ENCODE results near the gene NCK2.

Gene NCK2

DNA sequence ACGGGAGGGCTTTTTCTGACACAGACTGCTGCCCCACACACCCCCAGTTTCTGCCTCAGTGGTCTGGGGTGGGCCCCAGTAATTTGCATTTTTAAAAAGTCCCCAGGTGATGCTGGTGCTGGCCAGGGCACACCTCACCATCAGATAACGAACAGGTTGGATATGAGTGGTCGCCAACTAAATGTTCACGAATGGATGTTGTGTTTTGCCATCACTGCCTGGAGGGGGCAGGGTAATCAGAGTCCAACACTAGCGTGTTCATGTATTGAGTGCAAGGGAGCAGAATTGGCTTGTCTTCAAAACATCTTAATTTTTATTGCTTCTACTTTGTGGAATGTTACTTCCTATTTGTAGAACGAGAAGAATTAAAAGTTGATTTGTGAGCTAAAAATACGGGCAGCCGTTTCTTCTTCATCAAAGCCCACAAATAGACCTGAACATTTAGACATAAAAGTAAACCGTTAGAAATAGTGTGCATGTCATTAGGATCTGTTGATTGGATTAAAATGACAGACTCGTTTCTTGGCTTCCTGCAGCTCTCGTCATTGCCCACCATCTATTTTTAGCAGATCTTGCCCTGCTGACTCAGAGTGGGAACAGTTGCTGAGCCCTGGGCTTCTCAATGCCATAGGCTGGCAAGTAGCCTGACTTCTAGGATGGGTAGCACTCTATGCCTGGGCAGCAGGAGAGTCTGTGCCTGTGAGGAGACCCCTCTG, 45.2 kb downstream of the NCK2 start:
- no peak for DNase-seq (ENCODE audit: low read depth in 3 of 3, low spot score in 1 of 3)

DNA sequence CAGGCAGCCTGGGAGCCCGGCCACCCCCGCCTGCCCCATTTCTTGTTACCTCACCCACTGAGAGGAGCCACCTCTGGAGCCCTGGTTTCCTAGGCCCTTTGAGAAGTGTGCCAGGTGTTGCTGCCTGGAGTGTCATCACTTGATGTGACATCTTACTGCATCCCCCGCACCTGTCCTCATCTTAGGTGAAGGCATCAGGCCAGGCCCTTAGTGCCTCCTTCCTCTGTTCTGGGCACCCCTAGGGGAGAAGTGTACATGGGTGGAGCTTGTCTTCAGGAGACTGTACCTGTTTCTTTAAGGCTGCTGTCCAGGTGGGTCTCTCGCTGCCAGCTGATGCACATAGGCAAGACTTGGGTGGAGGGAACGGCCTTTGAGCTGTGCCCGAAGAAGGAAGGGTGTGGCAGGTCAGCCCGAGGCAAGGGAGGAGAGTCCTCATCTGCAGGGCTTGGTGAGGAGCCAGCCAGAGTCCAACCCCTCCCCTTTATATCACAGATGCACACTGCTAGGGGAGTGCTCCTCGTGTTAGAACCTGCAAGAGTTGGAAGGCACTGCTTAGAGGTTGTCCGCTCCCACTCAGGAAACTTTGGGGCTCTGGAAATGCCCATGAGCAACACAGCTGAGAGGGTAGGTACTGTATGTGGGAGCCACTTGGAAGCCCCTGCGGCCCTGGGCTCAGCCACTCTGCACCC, 45.9 kb downstream of the NCK2 start:
- no peak for DNase-seq (ENCODE audit: low read depth in 3 of 3, low spot score in 1 of 3)

DNA sequence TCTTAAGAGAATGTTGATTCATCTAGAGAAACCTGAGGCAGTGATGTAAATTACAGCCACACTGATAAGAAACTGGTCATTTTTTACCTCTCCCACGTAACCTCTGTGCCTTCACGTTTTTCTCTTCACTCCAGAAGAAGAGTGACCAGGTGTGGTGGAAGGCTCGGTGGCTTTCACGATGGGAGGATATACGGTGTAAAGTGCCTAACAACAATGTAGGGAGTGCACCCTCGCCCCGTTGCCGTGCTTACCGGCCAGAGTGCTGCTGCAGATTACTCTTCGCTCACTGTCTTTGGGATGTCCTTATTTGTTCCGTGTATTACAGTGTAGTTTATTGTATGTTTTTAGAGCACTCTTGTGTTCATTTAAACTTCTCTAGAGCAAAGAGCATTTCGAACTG, 46.5 kb downstream of the NCK2 start:
- DNase-seq (ENCODE audit: low read depth in 3 of 3, low spot score in 1 of 3) = no peak

DNA sequence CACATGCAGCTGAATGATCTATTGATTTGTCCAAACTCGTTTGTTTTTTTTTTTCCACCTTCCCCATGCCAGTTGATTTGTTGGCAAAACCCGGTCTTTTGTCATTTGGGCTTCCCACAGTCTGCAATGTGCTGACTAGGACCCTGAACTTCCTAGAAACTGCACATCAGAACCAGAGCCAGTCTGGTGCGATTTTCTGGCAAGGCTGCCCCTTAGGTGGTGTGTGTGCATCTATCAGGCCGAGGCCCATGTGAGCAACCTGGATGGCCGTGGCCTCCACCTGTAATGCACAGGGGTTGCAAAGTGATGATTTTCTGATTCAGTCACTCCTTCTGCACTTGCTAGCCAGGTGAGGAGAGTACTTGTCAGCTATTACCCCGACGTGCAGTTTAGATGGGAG, 47.8 kb downstream of the NCK2 start:
- DNase-seq (ENCODE audit: low read depth in 3 of 3, low spot score in 1 of 3) = no peak

DNA sequence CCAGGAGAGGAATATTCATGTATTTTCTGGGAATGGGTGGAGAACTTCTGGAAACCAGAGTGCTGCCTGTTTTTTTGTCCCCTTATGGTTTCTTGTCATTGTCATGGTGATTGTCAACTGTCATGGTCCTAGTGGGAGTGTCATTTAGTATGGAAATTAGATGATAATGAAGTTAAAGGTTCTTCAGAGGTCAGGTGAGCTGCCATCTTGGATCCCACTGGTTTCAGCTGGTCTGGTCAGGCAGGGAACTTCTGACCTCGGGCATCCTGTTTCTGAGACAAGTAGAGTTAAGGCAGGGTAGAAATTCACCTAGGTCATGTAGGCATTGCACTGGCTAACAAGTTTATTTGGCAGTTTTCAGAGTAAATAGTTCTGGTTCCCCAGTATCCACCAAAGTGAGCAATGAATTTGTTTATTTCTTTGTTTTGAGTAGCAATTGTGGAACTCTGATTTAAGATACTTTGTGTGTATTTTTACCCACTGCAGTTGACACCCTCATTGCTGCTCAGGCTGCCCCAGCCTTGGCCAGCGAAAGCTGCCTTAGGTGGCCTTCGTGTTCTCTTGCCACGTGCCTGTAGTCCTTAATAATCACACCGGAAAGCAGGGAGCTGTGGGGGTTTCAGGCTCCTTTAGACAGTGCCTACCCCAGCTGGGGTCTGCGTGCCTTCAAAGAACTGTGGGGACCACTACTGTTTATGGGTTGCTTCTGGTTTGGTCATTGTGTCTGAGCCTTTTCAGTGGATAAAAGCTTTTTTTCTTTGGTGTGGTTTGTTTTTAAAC, 48.7 kb downstream of the NCK2 start:
- DNase-seq (ENCODE audit: low read depth in 3 of 3, low spot score in 1 of 3) = no peak

DNA sequence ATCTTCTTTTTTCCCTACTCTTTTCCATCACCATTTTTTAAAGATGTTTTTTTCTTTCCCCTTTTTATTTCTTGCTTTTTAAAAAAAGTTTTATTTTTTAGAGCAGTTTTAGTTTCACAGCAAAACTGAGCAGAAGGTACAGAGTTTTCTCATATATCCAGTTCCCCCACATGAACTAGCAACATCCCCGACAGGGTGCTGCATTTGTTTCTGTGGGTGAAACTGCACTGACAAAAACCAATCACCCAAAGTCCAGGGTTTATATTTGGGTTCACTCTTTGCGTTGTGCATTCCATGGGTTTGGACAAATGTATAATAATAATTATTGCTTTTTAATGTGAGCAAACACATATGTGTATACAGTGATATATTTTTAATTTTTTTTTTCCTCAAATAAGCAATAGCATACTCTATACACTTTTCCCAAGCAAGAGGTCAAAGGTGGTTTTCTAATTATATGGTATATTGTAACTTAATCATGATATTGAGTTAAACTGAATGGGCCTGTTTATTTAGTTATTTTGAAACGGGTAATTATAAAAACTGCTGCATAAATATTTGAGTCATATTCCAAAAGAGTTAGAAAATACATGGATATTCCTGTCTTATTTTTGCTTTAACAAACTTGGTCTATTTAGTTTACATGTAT, 50.3 kb downstream of the NCK2 start:
- DNase-seq (ENCODE audit: low read depth in 3 of 3, low spot score in 1 of 3) = no peak

- no peak for DNase-seq (ENCODE audit: low read depth in 3 of 3, low spot score in 1 of 3)
These were observed 50.8 kb downstream of the NCK2 start for GRCh38 chr2:105795575-105795934.

DNA sequence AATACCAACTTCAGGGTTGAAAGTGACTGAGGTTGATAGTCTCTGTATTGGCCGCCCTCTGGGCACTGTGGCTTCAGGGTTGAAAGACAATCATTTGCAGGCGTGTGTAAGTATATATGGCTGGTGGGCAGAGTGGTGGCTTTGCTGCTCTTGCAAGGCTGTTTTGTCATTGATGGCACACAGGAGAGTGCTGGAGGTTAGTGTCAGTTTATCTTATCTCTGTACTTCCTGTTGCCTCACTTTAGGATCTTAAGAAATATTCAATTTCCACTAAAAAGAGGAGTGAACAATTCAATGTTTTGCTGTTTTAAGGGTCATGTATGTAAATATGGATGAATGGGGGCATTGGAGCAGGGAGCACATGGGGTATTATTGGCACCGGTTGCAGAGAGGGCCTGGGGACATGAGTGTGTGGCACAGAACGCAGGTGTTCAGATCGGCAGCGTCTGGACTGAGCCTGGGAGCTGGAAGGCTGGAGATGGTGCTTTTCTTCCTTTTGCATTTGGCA, 51.5 kb downstream of the NCK2 start:
- no peak for DNase-seq (ENCODE audit: low read depth in 3 of 3, low spot score in 1 of 3)

GRCh38 chr2:105796791-105797190, 52.1 kb downstream of the NCK2 start:
- no peak for DNase-seq (ENCODE audit: low read depth in 3 of 3, low spot score in 1 of 3)

DNA sequence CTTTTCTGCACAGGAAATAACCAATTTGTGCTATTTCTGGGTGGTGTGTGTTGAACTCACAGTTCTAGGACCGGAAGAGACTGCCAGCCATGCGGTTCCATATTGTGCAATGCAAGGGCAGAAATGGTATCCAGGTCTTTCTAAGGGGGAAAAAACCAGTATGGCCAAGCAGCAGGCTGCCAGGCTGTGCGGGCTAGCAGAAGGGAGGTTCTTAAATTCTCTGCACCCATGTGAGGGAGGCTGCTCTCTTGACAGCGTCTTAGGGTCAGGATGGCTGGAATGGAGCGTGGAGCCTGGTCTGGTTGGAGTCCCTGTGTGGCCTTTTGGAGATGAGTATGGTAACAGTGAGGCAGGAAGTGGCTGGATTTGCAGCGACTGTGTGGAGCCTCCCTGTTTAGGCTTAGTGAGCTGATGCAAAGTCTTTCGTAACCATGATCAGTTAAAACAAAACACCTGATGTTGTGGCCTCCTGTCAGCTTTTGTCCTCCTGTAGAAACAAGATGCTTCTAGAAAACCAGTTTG, 52.6 kb downstream of the NCK2 start:
- no peak for DNase-seq (ENCODE audit: low read depth in 3 of 3, low spot score in 1 of 3)

- DNase-seq (ENCODE audit: low read depth in 3 of 3, low spot score in 1 of 3) = no peak
These were observed 53.9 kb downstream of the NCK2 start for GRCh38 chr2:105798595-105798994.

- DNase-seq (ENCODE audit: low read depth in 3 of 3, low spot score in 1 of 3) = no peak
These were observed 55.5 kb downstream of the NCK2 start for GRCh38 chr2:105800036-105800713.

- DNase-seq (ENCODE audit: low read depth in 3 of 3, low spot score in 1 of 3) = no peak
These were observed 56.4 kb downstream of the NCK2 start for GRCh38 chr2:105800953-105801635.

DNA sequence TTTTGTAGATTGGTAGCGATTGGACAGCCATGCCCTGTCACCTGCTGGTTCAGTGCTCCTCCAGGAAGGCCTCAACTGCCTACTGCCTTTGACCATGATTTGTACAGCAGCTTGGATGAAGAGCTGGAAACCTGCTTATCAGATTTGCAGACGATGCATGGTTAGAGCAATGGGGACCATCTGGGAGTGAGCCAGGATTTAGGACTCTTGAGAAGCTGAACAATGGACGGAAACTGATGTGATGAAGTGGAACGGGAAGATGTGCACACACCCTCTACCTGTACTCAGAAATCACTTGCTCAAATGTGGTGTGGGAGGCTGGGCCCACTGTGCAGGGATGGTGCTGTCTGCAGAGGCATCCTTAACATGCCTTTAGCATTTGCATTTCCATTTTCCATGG, 57.2 kb downstream of the NCK2 start:
- DNase-seq (ENCODE audit: low read depth in 3 of 3, low spot score in 1 of 3) = no peak

- peak; percentile 35 to 50 (median 41) for DNase-seq (ENCODE audit: low read depth in 3 of 3, low spot score in 1 of 3)
These were observed 57.9 kb downstream of the NCK2 start for GRCh38 chr2:105802587-105802986.

GRCh38 chr2:105803337-105803736, 58.6 kb downstream of the NCK2 start:
- DNase-seq (ENCODE audit: low read depth in 3 of 3, low spot score in 1 of 3) = no peak

DNA sequence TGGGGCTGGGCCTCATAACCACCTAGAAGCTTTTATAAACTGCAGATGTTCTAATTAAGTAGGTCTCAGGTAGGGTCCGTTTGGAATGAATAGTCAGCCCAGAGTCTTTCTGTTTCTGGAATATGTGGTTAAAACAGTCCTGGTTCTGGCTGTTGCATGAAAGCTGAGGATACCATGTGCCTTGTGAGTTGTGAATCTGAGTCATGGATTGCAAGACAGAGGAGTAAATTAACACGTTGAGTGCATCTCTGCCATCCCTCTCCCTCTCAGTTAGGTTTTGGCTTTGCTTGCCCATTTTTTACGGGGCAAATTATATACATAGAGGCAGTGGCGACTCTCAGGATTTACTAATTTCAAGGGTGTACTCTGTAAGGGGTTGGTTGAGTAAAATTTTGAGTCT, 59.1 kb downstream of the NCK2 start:
- DNase-seq (ENCODE audit: low read depth in 3 of 3, low spot score in 1 of 3) = no peak

GRCh38 chr2:105804266-105804665, 59.6 kb downstream of the NCK2 start:
- no peak for DNase-seq (ENCODE audit: low read depth in 3 of 3, low spot score in 1 of 3)

DNA sequence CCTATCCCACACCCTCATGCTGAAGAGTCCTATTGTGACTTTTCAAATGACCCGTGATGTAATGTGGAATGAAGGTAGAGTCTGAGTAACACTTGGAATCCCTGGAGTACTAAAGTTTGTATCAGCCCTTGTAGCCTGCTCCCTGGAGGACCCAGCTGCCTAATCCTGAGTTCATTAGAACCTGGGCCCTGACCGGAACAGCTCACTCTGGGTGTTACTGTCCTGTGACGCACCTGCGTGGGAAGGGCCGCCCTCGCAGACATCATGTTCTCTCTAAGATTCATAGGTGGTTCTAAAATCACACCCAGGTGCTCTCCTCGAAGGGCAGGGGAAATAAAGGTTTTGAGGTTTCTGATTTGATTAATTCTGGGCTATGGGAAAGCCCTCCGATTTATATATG, 62.3 kb downstream of the NCK2 start:
- DNase-seq (ENCODE audit: low read depth in 3 of 3, low spot score in 1 of 3) = no peak

- DNase-seq (ENCODE audit: low read depth in 3 of 3, low spot score in 1 of 3) = no peak
These were observed 63.8 kb downstream of the NCK2 start for GRCh38 chr2:105808423-105809096.
